Measurements from ENCODE around the gene TTLL9. TPM values are rescaled to one million over a fixed set of nuclear protein-coding genes. Genes with fewer than 3 reads are reported as not detected.
"Not testable (repeated sequence)": the region's sequence is repeated elsewhere in the genome, so short reads cannot be mapped to it uniquely, and the experiment has no call there.

Gene TTLL9
- total RNA-seq, 1 donor: 0.09 TPM

DNA sequence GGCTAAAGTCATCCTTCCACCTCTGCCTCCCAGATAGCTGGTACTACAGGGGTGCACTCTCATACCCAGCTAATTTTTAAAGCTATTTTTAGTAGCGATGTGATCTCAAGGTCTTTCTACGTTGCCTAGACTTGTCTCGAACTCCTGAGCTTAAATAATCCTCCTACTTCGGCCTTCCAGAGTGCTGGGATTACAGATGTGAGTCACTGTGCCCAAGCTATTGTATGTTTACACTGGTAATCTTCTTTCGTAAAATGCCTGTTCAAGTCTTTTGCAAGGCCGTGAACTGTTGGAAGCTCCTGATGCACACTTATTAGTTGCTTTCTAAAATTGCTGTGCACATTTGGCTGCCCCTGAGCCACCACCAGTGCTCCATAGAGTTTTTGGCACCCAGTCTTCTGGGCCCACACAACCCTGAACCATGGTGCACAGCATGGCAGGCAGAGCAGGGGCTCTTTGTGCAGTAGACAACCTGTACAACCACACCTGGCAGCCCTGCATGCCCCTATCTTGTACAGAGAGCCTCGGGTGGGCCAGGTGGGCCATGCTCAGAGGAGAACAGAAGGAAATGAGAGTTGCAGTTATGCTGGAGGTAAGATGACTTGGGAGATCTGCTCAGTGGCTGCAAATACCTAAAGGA, 48.2 kb downstream of the TTLL9 start:
- DNase-seq (ENCODE audit: low read depth): no peak

DNA sequence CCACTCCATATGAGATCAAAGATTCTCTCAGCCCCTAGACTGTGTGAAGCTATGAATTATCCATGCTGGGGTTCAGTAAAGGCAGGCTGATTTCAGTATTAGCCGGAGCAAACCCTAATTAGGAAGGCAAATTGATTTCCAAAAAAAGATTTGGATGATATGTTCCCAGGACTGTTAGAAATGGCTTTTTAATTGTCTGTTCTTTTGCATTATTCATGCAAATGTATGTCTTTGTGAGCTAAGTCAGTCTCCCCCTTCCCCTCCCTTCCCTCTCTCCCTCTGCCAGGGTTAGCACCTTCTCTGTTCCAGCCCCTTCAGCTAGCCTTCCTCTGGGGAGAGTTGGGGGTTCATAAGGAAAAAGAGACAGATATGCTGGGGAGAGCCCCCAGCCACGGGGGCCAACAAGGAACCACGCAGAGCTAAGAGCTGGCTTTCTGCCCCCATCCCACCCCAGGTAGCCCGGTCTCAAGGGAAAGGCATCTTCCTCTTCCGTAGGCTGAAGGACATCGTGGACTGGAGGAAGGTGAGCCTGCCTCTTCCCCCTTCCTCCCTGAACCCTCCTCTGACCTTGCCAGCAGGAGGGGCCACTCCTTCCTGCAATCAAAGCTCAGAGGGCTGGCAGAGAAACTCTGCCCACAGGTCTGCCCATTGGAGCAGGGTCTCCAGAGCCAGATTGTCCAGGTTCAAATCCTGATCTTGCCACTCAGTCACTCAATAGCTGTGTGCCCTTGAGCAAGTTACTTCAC, 49.1 kb downstream of the TTLL9 start:
- TF ChIP-seq, protein P1, sequence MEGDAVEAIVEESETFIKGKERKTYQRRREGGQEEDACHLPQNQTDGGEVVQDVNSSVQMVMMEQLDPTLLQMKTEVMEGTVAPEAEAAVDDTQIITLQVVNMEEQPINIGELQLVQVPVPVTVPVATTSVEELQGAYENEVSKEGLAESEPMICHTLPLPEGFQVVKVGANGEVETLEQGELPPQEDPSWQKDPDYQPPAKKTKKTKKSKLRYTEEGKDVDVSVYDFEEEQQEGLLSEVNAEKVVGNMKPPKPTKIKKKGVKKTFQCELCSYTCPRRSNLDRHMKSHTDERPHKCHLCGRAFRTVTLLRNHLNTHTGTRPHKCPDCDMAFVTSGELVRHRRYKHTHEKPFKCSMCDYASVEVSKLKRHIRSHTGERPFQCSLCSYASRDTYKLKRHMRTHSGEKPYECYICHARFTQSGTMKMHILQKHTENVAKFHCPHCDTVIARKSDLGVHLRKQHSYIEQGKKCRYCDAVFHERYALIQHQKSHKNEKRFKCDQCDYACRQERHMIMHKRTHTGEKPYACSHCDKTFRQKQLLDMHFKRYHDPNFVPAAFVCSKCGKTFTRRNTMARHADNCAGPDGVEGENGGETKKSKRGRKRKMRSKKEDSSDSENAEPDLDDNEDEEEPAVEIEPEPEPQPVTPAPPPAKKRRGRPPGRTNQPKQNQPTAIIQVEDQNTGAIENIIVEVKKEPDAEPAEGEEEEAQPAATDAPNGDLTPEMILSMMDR (IDR thresholded peaks at IDR 0.05; ENCODE audit: insufficient read depth, low read length): no peak
- no peak for DNase-seq (ENCODE audit: low read depth)
- H3K4me3 ChIP-seq (ENCODE audit: low read depth, low read length): no peak overlapping the region

More for the DNA sequence above, 48.2 kb downstream of the TTLL9 start:
- no peak overlapping the region for H3K4me3 ChIP-seq (ENCODE audit: low read depth, low read length)
- TF ChIP-seq, protein P1 (IDR thresholded peaks at IDR 0.05; ENCODE audit: insufficient read depth, low read length): no peak

DNA sequence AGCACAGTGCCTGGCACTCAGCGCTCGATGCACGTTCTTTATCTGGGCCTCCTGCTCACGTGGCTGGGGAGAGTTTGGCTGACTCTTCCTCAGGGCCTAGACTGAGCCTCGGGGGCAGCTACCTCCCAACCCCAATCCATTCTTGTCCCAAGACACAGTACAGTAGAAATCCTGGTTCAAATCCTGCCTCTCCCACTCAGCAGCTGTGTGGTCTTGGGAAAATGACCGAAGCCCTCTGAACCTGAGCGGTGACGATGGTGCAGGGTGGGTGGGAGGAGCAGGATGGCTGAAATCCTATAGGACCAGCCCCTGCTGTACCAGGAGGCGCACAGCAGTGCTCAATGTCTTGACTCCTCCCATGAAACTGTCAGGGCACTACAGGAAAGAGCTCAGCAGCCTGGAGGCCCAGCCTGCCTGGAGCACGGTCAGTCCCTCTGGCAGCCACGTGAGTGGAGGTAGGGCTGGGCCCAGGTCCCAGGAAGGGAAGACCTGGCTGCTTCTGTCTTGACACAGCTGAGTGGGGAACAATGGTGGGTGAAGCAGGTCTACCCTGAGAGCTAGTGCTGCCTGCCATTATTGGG, 49.9 kb downstream of the TTLL9 start:
- TF ChIP-seq, protein P1 (IDR thresholded peaks at IDR 0.05; ENCODE audit: insufficient read depth, low read length): no peak
- no peak overlapping the region for H3K4me3 ChIP-seq (ENCODE audit: low read depth, low read length)

DNA sequence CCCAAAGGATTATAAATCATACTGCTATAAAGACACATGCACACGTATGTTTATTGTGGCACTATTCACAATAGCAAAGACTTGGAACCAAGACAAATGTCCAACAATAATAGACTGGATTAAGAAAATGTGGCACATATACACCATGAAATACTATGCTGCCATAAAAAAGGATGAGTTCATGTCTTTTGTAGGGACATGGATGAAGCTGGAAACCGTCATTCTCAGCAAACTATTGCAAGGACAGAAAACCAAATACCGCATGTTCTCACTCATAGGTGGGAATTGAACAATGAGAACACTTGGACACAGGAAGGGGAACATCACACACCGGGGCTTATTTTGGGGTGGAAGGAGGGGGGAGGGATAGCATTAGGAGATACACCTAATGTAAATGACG, 51.0 kb downstream of the TTLL9 start:
- H3K4me3 ChIP-seq (ENCODE audit: low read depth, low read length); DNase-seq (ENCODE audit: low read depth): not testable (repeated sequence)

More for the DNA sequence above, 49.9 kb downstream of the TTLL9 start:
- DNase-seq (ENCODE audit: low read depth): no peak

DNA sequence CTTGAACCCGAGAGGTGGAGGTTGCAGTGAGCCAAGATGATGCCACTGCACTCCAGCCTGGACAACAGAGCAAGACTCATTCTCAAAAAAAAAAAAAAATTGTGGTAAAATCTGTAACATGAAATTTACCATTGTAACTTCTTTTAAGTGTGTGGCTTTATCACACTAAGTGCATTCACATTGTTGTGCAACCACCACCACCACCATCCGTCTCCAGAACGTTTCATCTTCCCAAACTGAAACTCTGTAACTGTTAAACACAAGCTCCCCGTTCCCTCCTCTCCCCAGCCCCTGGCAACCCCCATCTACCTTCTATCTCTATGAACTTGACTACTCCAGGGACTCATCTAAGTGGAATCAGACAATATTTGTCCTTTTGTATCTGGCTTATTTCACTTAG, 51.7 kb downstream of the TTLL9 start:
- H3K4me3 ChIP-seq (ENCODE audit: low read depth, low read length): no peak overlapping the region
- DNase-seq (ENCODE audit: low read depth): no peak
- TF ChIP-seq, protein P1 (IDR thresholded peaks at IDR 0.05; ENCODE audit: insufficient read depth, low read length): no peak

DNA sequence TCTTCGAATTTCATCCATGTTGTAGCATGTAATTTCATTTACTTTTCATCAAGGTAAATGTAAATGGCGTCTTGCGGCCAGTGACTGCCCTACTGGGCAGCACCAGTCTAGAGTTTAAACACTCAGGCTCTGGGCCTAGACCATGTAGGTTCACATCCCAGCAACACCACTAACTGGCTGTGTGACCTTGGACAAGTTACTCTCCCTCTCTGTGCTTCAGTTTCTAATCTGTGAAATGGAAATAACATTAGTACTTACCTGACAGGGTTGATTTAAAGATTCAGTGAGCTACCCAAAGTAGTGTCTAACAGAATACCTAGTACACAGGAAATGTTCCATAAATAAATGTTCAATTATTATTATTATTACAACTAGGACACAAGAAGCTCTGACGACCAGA, 52.2 kb downstream of the TTLL9 start:
- no peak for DNase-seq (ENCODE audit: low read depth)
- TF ChIP-seq, protein P1 (IDR thresholded peaks at IDR 0.05; ENCODE audit: insufficient read depth, low read length): no peak
- no peak overlapping the region for H3K4me3 ChIP-seq (ENCODE audit: low read depth, low read length)

All from fibroblast of the aortic adventitia (primary cell).